NCI-H1092 (cell line): Measurements from ENCODE around the gene TXNRD2.

Source experiments
- DNase-seq: peaks from one replicate; lab custom pipeline; 2025; lab: John Stamatoyannopoulos, UW

Gene TXNRD2

DNA sequence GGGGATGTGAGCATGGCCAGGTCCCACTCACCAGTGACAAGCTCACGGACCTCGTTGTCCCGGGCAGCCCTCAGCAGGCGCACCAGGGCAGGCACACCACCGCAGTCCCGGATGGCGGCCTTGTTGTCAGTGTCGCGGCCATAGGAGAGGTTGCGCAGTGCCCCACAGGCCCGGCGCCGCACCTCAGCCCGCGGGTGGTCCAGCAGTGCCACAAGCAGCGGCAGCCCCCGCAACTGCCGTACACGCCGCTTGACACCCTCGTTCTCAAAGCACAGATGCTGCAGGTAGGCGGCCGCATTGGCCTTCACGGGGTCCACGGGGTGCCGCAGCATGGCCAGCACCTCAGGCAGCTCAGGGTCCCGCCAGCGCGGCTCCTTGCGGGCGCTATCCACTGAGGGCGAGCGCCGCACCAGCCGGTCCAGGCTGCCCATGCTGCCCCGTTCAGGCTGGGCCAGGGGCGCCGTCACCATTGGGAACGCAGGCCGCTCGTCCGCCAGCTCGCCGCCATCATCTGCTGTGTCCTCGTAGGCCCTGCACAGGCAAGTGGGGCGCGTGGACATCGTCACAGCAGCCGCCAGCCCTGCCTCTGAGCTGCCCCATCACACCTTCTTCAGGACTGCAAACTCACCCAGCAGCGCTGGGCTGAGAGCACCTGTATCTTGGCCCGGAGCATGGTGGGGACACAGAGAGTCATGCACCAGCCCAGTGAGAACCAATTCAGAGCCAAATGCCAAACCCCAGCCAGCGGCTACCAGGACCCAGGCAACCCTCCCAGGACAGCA lies 38.3 kb upstream of the TXNRD2 start:
- no peak for DNase-seq

- DNase-seq = no peak
Observed at GRCh38 chr22:19978748-19979147, 37.1 kb upstream of the TXNRD2 start.

- DNase-seq = no peak
Observed at GRCh38 chr22:19977296-19978243, 36.0 kb upstream of the TXNRD2 start.

DNA sequence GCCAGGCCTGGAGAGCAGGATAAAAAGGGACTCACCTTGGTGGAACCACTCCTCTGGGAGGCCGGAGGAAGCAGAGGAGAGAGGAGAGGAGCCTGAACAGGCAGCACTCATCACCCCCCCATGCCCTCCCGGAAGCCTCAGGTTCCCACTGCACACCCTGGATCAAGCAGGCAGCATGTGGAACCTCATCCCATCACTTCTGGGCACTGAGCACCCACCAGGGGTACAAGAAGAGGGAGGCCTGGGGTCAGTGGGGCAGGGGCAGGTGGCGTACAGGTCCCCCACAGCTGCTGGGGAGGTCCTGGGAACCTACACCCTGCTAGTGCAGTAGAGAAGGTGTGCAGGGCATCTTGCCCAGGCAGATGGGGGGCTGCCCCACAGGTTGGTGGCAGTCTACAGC lies 35.1 kb upstream of the TXNRD2 start:
- DNase-seq = no peak

GRCh38 chr22:19975707-19976035 lies 34.1 kb upstream of the TXNRD2 start:
- DNase-seq = no peak

- DNase-seq = no peak
Observed at GRCh38 chr22:19974935-19975706, 33.5 kb upstream of the TXNRD2 start.

DNA sequence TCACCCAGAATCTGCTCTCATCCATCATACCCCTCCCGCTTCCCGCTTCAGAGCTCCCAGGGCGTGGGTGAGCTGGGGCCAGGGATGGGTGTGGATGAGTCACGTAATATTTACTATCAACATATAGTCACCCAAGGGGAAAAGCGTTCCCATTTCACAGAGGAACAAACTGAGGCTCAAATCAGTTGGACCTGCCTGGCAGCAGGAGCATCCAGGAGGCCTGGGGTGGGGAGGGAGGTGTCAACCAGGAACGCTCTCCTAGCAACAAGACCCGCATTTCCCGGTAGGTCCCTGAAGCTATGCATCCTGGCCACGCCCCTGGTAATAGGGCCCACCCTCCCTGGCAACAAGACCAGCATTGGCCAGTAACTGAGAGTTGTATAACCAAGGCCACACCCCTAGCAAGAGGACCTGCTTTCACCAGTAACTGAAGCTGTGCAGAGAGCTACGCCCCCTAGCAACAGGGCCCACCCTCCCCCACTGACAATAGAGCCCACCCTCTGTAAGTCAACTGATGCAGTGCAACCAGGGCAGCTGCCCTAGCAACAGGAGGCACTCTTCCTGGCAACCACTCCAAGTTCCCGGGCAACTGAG lies 32.7 kb upstream of the TXNRD2 start:
- DNase-seq = peak; percentile 83

DNA sequence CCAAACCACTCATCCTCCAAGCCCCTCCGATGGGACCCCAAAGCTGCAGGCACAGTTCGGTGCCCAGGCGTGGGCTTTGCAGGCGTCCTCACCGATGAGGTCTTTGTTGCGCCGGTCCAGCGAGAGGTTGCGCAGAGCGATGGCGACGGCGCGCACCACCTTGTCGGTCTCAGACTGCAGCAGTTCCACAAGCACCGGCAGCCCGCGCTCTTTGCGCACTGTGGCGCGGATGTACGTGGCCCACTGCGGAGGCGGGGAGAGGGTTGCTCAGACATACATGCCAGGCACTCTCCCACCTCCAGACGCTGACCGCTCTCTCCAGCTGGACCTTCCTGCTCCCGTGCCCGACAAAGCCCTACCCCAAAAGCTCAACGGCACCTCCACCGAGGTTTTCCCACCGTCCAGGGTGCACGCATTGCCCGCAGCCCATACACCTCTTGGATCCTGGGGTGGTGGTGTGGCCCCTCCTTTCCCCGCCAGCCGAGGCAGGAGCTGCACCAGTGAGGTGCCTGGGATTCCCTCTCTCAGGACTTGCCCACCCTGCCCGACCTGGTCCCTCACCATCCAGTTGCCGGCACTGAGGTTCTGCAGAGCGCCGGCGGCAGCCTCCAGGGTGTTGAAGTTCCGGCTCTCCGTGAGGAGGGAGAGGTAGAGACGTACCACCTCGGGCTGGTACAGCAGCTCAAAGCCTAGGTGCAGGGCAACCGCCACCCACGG lies 32.1 kb upstream of the TXNRD2 start:
- DNase-seq = no peak

GRCh38 chr22:19972652-19973550 lies 31.3 kb upstream of the TXNRD2 start:
- no peak for DNase-seq

GRCh38 chr22:19972251-19972650 lies 30.6 kb upstream of the TXNRD2 start:
- no peak for DNase-seq

- DNase-seq = no peak
Observed at GRCh38 chr22:19971276-19972124, 29.9 kb upstream of the TXNRD2 start.

DNA sequence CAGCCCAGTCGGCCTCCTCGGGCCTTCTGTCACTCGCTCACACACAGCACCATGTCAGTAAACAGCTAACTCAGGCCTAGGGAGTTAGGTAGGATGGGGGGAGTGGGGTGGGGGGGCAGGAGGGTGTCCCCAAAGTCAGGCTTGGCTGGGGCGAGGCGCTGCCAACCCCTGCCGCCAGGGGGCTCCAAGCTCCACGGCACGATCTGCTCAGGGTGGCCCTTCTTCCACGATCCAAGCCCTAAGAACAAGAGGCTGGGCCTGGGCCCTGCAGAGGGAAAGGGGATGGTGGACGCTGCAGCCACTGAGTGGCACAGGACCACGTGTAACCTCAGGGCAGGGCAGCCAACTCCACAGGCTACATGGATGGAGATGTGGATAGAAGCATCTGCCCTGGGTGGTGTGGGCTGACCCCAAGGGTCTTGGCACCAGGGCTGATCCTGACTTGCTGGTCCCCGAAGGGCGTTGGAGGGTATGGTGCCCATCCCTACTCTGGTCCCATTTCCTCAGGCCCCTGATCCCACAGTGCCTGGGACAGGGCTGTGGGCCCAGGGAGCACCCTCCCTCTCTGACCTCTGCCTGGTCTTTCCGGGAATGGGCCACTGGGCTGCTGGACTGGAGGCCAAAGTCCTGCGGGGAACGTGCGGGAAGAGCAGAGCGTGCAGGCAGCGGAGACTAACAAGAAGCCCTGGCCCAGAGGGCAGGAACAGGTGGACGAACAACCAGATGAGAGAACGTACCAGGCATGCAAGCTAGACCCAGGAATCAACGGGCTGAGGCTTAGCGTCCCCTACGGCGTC lies 29.1 kb upstream of the TXNRD2 start:
- peak; percentile 21 for DNase-seq

DNA sequence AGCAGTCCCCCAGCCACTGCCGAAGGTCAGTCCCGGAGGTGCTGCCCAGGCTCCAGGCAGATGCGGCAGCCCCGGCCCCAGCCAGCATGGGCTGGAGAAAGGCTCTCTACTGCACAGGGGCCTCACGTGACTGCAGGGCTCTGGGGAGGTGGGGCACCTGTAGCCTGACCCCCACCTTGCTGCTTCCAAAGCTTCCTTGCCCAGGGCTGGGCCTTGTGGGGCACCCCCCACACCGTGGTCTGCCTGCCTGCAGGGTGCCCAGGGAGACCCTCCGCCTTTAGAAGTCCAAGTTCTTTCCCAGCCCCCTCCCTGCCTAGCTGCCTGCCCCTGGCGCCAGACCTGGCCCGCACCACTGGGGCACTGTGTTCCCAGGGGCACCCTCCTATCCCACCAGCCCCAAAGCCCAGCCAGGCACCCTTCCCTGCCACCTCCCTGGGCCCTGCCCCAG lies 28.4 kb upstream of the TXNRD2 start:
- no peak for DNase-seq

- no peak for DNase-seq
Observed at GRCh38 chr22:19969141-19969928, 27.7 kb upstream of the TXNRD2 start.

GRCh38 chr22:19968450-19968891 lies 26.9 kb upstream of the TXNRD2 start:
- no peak for DNase-seq

GRCh38 chr22:19967850-19968449 lies 26.3 kb upstream of the TXNRD2 start:
- DNase-seq = no peak
